IMR-90 (cell line): ENCODE data around the gene GRM2. TPM values are rescaled to one million over a fixed set of nuclear protein-coding genes. Genes with fewer than 3 reads are reported as not detected.
"Not testable (repeated sequence)": the region's sequence is repeated elsewhere in the genome, so short reads cannot be mapped to it uniquely, and the experiment has no call there.

ENCODE experiments used
- ATAC-seq: fragments of 200-7000 bp; cut with Tn5 transposase; 2 replicates; pipeline ENCODE4 v1.9.1; 2020; ENCODE audit warnings: low read depth, mild to moderate bottlenecking, moderate library complexity
- BruUV-seq: library from RNA; stranded (reverse); fragments of 400-500 nt; replicated peaks from 2 replicates; lab custom pipeline; 2021; lab: Mats Ljungman, UMichigan
- CTCF ChIA-PET: fragments of 300-600 bp; formaldehyde crosslinking; extraction: SDS; loops from one replicate; lab custom pipeline; 2021; ENCODE audit warnings: antibody characterized with exemption; lab: Yijun Ruan, JAX
- POLR2A ChIA-PET: fragments of 300-600 bp; sonication (Branson Sonifier 250); formaldehyde crosslinking; loops from one replicate; lab custom pipeline; 2022; ENCODE audit warnings: antibody characterized with exemption; ENCODE audit not compliant: unreplicated experiment; lab: Charles Lee
- DNase-seq: peaks from one replicate; pipeline ENCODE4 v3.0.0; 2013
- H2AFZ ChIP-seq: replicated peaks from 2 replicates; pipeline ENCODE3; 2013; ENCODE audit warnings: low read length, mild to moderate bottlenecking; ENCODE audit not compliant: poor library complexity
- H2AK5ac ChIP-seq: 2 replicates; pipeline ENCODE4 v1.6.1; 2013; ENCODE audit warnings: low read depth, low read length, inconsistent platforms
- H2AK9ac ChIP-seq: replicated peaks from 2 replicates; pipeline ENCODE3; 2013; ENCODE audit warnings: mild to moderate bottlenecking, low read depth, low read length, moderate library complexity; ENCODE audit not compliant: poor library complexity
- H2BK120ac ChIP-seq: 2 replicates; pipeline ENCODE4 v1.6.1; 2013; ENCODE audit warnings: low read depth, low read length, inconsistent platforms
- H2BK15ac ChIP-seq: 3 replicates; pipeline ENCODE4 v1.6.1; 2013; ENCODE audit warnings: low read depth, low read length, inconsistent platforms
- H2BK20ac ChIP-seq: 2 replicates; pipeline ENCODE4 v1.6.1; 2013; ENCODE audit warnings: low read depth, mild to moderate bottlenecking, inconsistent platforms, low read length, moderate library complexity
- H2BK5ac ChIP-seq: 2 replicates; pipeline ENCODE4 v1.6.1; 2013; ENCODE audit warnings: mild to moderate bottlenecking, low read depth, low read length, inconsistent platforms; ENCODE audit not compliant: poor library complexity, severe bottlenecking
- H3K14ac ChIP-seq: replicated peaks from 2 replicates; pipeline ENCODE4 v1.6.1; 2013; ENCODE audit warnings: low read depth, low read length, inconsistent platforms
- H3K18ac ChIP-seq: 2 replicates; pipeline ENCODE4 v1.6.1; 2013; ENCODE audit warnings: low read depth, low read length, control low read depth
- H3K23ac ChIP-seq: 2 replicates; pipeline ENCODE4 v1.6.1; 2013; ENCODE audit warnings: low read depth, low read length, inconsistent platforms
- H3K27ac ChIP-seq: 2 replicates; pipeline ENCODE4 v1.5.1; 2013; ENCODE audit warnings: mild to moderate bottlenecking, control low read depth, low read length; ENCODE audit not compliant: insufficient read depth
- H3K27me3 ChIP-seq: 2 replicates; pipeline ENCODE4 v1.6.1; 2013; ENCODE audit warnings: low read length; ENCODE audit not compliant: control insufficient read depth, insufficient read depth
- H3K36me3 ChIP-seq: 2 replicates; pipeline ENCODE4 v1.6.1; 2013; ENCODE audit warnings: low read length, mixed read lengths; ENCODE audit not compliant: control insufficient read depth, insufficient read depth
- H3K4ac ChIP-seq: 2 replicates; pipeline ENCODE4 v1.6.1; 2013; ENCODE audit warnings: low read depth, low read length, inconsistent platforms
- H3K4me1 ChIP-seq: 2 replicates; pipeline ENCODE4 v1.6.1; 2013; ENCODE audit warnings: low read length, mixed read lengths; ENCODE audit not compliant: control insufficient read depth, insufficient read depth
- H3K4me2 ChIP-seq: 2 replicates; pipeline ENCODE4 v1.6.1; 2013; ENCODE audit warnings: low read depth, mild to moderate bottlenecking, control low read depth, low read length, moderate library complexity
- H3K4me3 ChIP-seq: 2 replicates; pipeline ENCODE4 v1.5.1; 2013; ENCODE audit warnings: low read depth, mild to moderate bottlenecking, control low read depth, low read length, moderate library complexity; ENCODE audit not compliant: insufficient read depth
- H3K56ac ChIP-seq: 2 replicates; pipeline ENCODE4 v1.6.1; 2013; ENCODE audit warnings: low read length, inconsistent platforms; ENCODE audit not compliant: insufficient read depth; ENCODE audit errors: extremely low read depth
- H3K79me1 ChIP-seq, 2 experiments: 2 replicates each; pipeline ENCODE4 v1.6.1; 2013; ENCODE audit warnings: low read length in 2 of 2, inconsistent platforms in 1 of 2, low read depth in 1 of 2
- H3K9ac ChIP-seq: 2 replicates; pipeline ENCODE4 v1.6.1; 2013; ENCODE audit warnings: low read depth, low read length, control low read depth
- H3K9me1 ChIP-seq: 2 replicates; pipeline ENCODE4 v1.6.1; 2013; ENCODE audit warnings: low read length, inconsistent platforms; ENCODE audit not compliant: insufficient read depth
- H3K9me3 ChIP-seq: 2 replicates; pipeline ENCODE4 v1.6.1; 2013; ENCODE audit warnings: low read length; ENCODE audit not compliant: control insufficient read depth, insufficient read depth
- H4K20me1 ChIP-seq: 2 replicates; pipeline ENCODE4 v1.6.1; 2013; ENCODE audit warnings: low read length, inconsistent platforms; ENCODE audit not compliant: insufficient read depth
- H4K5ac ChIP-seq: 2 replicates; pipeline ENCODE4 v1.6.1; 2013; ENCODE audit warnings: mild to moderate bottlenecking, low read depth, low read length, control low read depth
- H4K8ac ChIP-seq, 2 experiments: 2 replicates each; pipeline ENCODE4 v1.6.1; 2013; ENCODE audit warnings: low read depth in 2 of 2, low read length in 2 of 2, control low read depth in 1 of 2, inconsistent platforms in 1 of 2
- H4K91ac ChIP-seq: 2 replicates; pipeline ENCODE4 v1.6.1; 2013; ENCODE audit warnings: low read depth, low read length, inconsistent platforms; ENCODE audit not compliant: insufficient read depth
- WGBS, 2 experiments: methylation state at CpG; one replicate each; pipeline versions ENCODE4 v1.1.5 to v1.1.7; 2013; ENCODE audit warnings: missing lambda C conversion rate in 2 of 2; ENCODE audit not compliant: insufficient read length in 1 of 2; ENCODE audit errors: extremely low coverage in 2 of 2; 5-methylcytosine and 5-hydroxymethylcytosine counted together
- dilution Hi-C: fragments of 300-500 bp; cut with HindIII; formaldehyde crosslinking; loops from one replicate; pipeline ENCODE4 v1.14.3; 2018; ENCODE audit warnings: low sequenced_read_pairs; ENCODE audit not compliant: unreplicated experiment
- in situ Hi-C: fragments of 300-500 bp; cut with MboI; formaldehyde crosslinking; loops from 3 replicates; pipeline ENCODE4 v1.14.3; 2019; ENCODE audit warnings: low sequenced_read_pairs, inconsistent platforms, mixed read lengths
- intact Hi-C: fragments of 100-400 bp; cut with micrococcal nuclease; formaldehyde crosslinking; loops from 2 replicates; pipeline ENCODE4 v1.10.0; 2022
- polyA plus RNA-seq, 3 experiments: library from polyadenylated mRNA; depleted of rRNA; stranded (reverse); fragments of >200 nt; gene quantifications; 2 replicates each; pipeline ENCODE4 v1.2.3, GENCODE V29; 2012; ENCODE audit warnings: low replicate concordance in 1 of 3
- total RNA-seq: library from RNA; depleted of rRNA; stranded (reverse); fragments of >200 nt; gene quantifications from 2 replicates; pipeline ENCODE4 v1.2.3, GENCODE V29; 2012

The GRM2 gene
- total and polyA plus RNA-seq, 2 of the 4 experiments (the other 2 are of a cell fraction), result under 0.01 to 0.14 TPM

- H4K20me1 ChIP-seq, H3K4ac ChIP-seq, H3K14ac ChIP-seq, H2BK15ac ChIP-seq, H4K5ac ChIP-seq, H3K4me2 ChIP-seq, H3K36me3 ChIP-seq, H3K4me3 ChIP-seq, H3K27ac ChIP-seq, H3K18ac ChIP-seq, H3K9ac ChIP-seq, H2BK20ac ChIP-seq, in situ Hi-C loops, H3K4me1 ChIP-seq, H2BK120ac ChIP-seq, H2AK5ac ChIP-seq, H2AK9ac ChIP-seq, H4K8ac ChIP-seq, H4K91ac ChIP-seq, CTCF ChIA-PET, H3K9me3 ChIP-seq, ATAC-seq, POLR2A ChIA-PET, H3K9me1 ChIP-seq, intact Hi-C loops, H3K79me1 ChIP-seq, H3K56ac ChIP-seq, H2AFZ ChIP-seq, H2BK5ac ChIP-seq, H3K23ac ChIP-seq, H3K27me3 ChIP-seq, BruUV-seq, dilution Hi-C loops, DNase-seq: not testable (repeated sequence)
- WGBS, 2 experiments, result no CpG with 5 or more reads among the region's 4 CpGs
These were observed 36.1 kb downstream of the GRM2 start for GRCh38 chr3:51742978-51743377.
